GM12892 (cell line): ENCODE measurements around the gene ARHGAP23.

Experiments used
- POLR2A ChIP-seq: IDR thresholded peaks from 2 replicates; pipeline ENCODE4 v1.6.1; 2011; ENCODE audit warnings: low read depth, low read length, control low read depth
- TAF1 ChIP-seq: IDR thresholded peaks from 2 replicates; pipeline ENCODE4 v1.6.1; 2011; ENCODE audit warnings: low read depth, mild to moderate bottlenecking, control low read depth, low read length, borderline replicate concordance

GRCh38 chr17:38400286-38400685 is 28.0 kb upstream of the ARHGAP23 start:
- TF ChIP-seq TAF1 (no peak), POLR2A (no peak)
